ENCODE measurements around the gene EAF1. TPM values are rescaled to one million over a fixed set of nuclear protein-coding genes. Genes with fewer than 3 reads are reported as not detected.

The EAF1 gene
- total and polyA plus RNA-seq, 2 experiments from 2014 or later: 7.2 to 16.9 TPM

- no peak for DNase-seq
- Histone ChIP-seq H2AFZ (no peak overlapping the region), H3K4me3 (peak overlapping the region; percentile 99), H3K4me1 (ENCODE audit: insufficient read depth) (peaks cover 19% of the 10 kb centered on the region), H4K20me1 (ENCODE audit: insufficient read depth) (no peaks in the 10 kb centered on the region), H3K27me3 (replicated peaks; ENCODE audit: insufficient read depth) (no peaks in the 10 kb centered on the region), H3K79me2 (ENCODE audit: insufficient read depth) (peaks cover 92% of the 10 kb centered on the region), H3F3A (ENCODE audit: insufficient read depth) (peaks cover 14% of the 10 kb centered on the region; the same call in 1 of the 2 replicates), H3K4me2 (ENCODE audit: unreplicated experiment) (peak overlapping the region; percentile 96), H3K9me3 (ENCODE audit: low read depth) (no peaks in the 10 kb centered on the region), H3K9me2 (ENCODE audit: insufficient read depth) (no peaks in the 10 kb centered on the region), H3K27ac (peak overlapping the region; percentile 92), H3K36me3 (ENCODE audit: low read depth) (peaks cover 35% of the 10 kb centered on the region), H3K9ac (peak overlapping the region; percentile 95)
- TF ChIP-seq EZH2 (IDR thresholded peaks at IDR 0.05; ENCODE audit: insufficient read depth, poor library complexity, severe bottlenecking) (no peak), EZH2phosphoT487 (IDR thresholded peaks at IDR 0.05; ENCODE audit: insufficient read depth, low read depth) (no peak)
- WGBS, 2 experiments (ENCODE audit: low coverage in 1 of 2, low lambda C conversion rate in 2 of 2, missing lambda C conversion rate in 2 of 2): 73% methylated on average over 6 of the region's 6 CpGs
- in situ Hi-C loops (cut with MboI): loop anchor here (10.0 kb wide), 1 partner anchor 126 kb away; no protein-coding TSS in a partner anchor
Observed at GRCh38 chr3:15429080-15429479, 1.7 kb downstream of the EAF1 start.

- Histone ChIP-seq H3K27me3 (replicated peaks; ENCODE audit: insufficient read depth) (no peaks in the 10 kb centered on the region), H3K79me2 (ENCODE audit: insufficient read depth) (peaks cover 88% of the 10 kb centered on the region), H3K4me2 (ENCODE audit: unreplicated experiment) (no peak overlapping the region), H3K27ac (no peak overlapping the region), H3F3A (ENCODE audit: insufficient read depth) (peaks cover 14% of the 10 kb centered on the region; the same call in 1 of the 2 replicates), H3K9me3 (ENCODE audit: low read depth) (no peaks in the 10 kb centered on the region), H4K20me1 (ENCODE audit: insufficient read depth) (no peaks in the 10 kb centered on the region), H2AFZ (no peak overlapping the region), H3K4me1 (ENCODE audit: insufficient read depth) (peaks cover 19% of the 10 kb centered on the region), H3K9ac (no peak overlapping the region), H3K9me2 (ENCODE audit: insufficient read depth) (no peaks in the 10 kb centered on the region), H3K36me3 (ENCODE audit: low read depth) (peaks cover 37% of the 10 kb centered on the region), H3K4me3 (no peak overlapping the region)
- TF ChIP-seq EZH2 (IDR thresholded peaks at IDR 0.05; ENCODE audit: insufficient read depth, poor library complexity, severe bottlenecking) (no peak), EZH2phosphoT487 (IDR thresholded peaks at IDR 0.05; ENCODE audit: insufficient read depth, low read depth) (no peak)
- 18 to 29% methylated on average over 1 of the region's 1 CpG for WGBS, 2 experiments (ENCODE audit: low coverage in 1 of 2, low lambda C conversion rate in 2 of 2, missing lambda C conversion rate in 2 of 2)
- in situ Hi-C loops (cut with MboI): no loop called here
- no peak for DNase-seq
Observed at GRCh38 chr3:15430624-15431023, 3.2 kb downstream of the EAF1 start.

- Histone ChIP-seq H3K9ac (no peak overlapping the region), H4K20me1 (ENCODE audit: insufficient read depth) (no peaks in the 10 kb centered on the region), H3K27ac (no peak overlapping the region), H3K27me3 (replicated peaks; ENCODE audit: insufficient read depth) (no peaks in the 10 kb centered on the region), H3F3A (ENCODE audit: insufficient read depth) (peaks cover 14% of the 10 kb centered on the region; the same call in 1 of the 2 replicates), H3K9me3 (ENCODE audit: low read depth) (no peaks in the 10 kb centered on the region), H3K4me2 (ENCODE audit: unreplicated experiment) (no peak overlapping the region), H3K36me3 (ENCODE audit: low read depth) (peaks cover 38% of the 10 kb centered on the region), H3K4me1 (ENCODE audit: insufficient read depth) (peaks cover 17% of the 10 kb centered on the region), H2AFZ (no peak overlapping the region), H3K4me3 (no peak overlapping the region), H3K79me2 (ENCODE audit: insufficient read depth) (peaks cover 81% of the 10 kb centered on the region), H3K9me2 (ENCODE audit: insufficient read depth) (no peaks in the 10 kb centered on the region)
- in situ Hi-C loops (cut with MboI): no loop called here
- WGBS, 2 experiments (ENCODE audit: low coverage in 1 of 2, low lambda C conversion rate in 2 of 2, missing lambda C conversion rate in 2 of 2): 84 to 87% methylated on average over 3 of the region's 3 CpGs
- DNase-seq: no peak
- no peak for TF ChIP-seq EZH2phosphoT487 (IDR thresholded peaks at IDR 0.05; ENCODE audit: insufficient read depth, low read depth)
- TF ChIP-seq EZH2 (IDR thresholded peaks at IDR 0.05; ENCODE audit: insufficient read depth, poor library complexity, severe bottlenecking): no peak
Observed at GRCh38 chr3:15431256-15431837, 3.9 kb downstream of the EAF1 start.

GRCh38 chr3:15433531-15433930 is 6.1 kb downstream of the EAF1 start:
- no peaks in the 10 kb centered on the region for H3K27me3 ChIP-seq (replicated peaks; ENCODE audit: insufficient read depth)
- H3K9me2 ChIP-seq (ENCODE audit: insufficient read depth): no peaks in the 10 kb centered on the region
- no peak overlapping the region for H3K4me3 ChIP-seq
- H3F3A ChIP-seq (ENCODE audit: insufficient read depth): peaks cover 21% of the 10 kb centered on the region
- H3K36me3 ChIP-seq (ENCODE audit: low read depth): peaks cover 51% of the 10 kb centered on the region
- 95 to 97% methylated on average over 1 of the region's 1 CpG for WGBS, 2 experiments (ENCODE audit: low coverage in 1 of 2, low lambda C conversion rate in 2 of 2, missing lambda C conversion rate in 2 of 2)
- H3K9ac ChIP-seq: no peak overlapping the region
- no peak overlapping the region for H3K27ac ChIP-seq
- in situ Hi-C loops (cut with MboI): no loop called here
- peaks cover 60% of the 10 kb centered on the region for H3K79me2 ChIP-seq (ENCODE audit: insufficient read depth)
- DNase-seq: no peak
- no peak for TF ChIP-seq EZH2 (IDR thresholded peaks at IDR 0.05; ENCODE audit: insufficient read depth, poor library complexity, severe bottlenecking)
- TF ChIP-seq EZH2phosphoT487 (IDR thresholded peaks at IDR 0.05; ENCODE audit: insufficient read depth, low read depth): no peak
- no peak overlapping the region for H2AFZ ChIP-seq
- H3K4me1 ChIP-seq (ENCODE audit: insufficient read depth): peaks cover 20% of the 10 kb centered on the region
- no peaks in the 10 kb centered on the region for H4K20me1 ChIP-seq (ENCODE audit: insufficient read depth)
- no peak overlapping the region for H3K4me2 ChIP-seq (ENCODE audit: unreplicated experiment)
- H3K9me3 ChIP-seq (ENCODE audit: low read depth): no peaks in the 10 kb centered on the region

All from GM23248 (cell line).